HG03135 (cell line): Measurements from ENCODE around the gene HSP90B1.

ENCODE experiments used
- ATAC-seq: cut with Tn5 transposase; IDR thresholded peaks from one replicate; pipeline ENCODE4 v1.9.1; 2021; ENCODE audit warnings: mild to moderate bottlenecking, moderate library complexity; ENCODE audit not compliant: unreplicated experiment

Gene HSP90B1

DNA sequence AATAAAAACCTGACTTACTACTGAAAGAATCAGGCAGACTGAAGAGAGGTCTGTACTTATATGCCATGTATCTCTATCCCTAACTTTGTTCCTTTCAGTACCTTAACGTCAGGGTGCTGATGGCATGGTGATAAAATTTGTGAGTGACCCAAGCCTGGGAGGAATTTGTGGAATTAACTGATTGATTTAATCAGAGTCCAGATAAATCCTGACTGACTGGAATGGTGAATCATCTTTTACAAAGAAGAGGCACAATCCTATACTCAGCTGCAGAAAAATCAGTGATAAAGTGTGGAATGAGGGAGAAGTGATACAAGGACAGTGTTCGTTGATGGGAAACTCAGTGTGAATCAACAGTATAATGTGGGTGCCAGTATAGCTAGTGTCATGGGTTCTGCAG is 39.2 kb downstream of the HSP90B1 start:
- no peak for ATAC-seq

DNA sequence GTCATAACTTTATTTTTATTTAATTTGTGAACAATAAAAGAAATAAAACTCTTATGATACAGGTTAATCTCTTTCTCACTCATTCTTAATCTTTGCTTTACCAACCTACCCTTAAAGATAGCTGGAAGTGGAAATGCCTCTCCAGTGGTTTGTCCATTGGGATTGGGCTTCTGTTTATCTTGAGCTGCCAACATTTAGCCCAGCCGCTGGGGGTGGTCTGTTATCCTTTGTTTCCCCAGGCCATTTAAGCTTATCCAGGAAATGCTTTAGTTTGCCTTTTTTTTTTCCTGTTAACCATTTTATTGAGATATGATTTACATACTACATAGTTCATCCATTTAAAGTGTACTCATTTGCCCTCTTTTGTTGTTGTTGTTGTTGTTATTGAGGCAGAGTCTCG is 43.7 kb downstream of the HSP90B1 start:
- ATAC-seq: no peak

DNA sequence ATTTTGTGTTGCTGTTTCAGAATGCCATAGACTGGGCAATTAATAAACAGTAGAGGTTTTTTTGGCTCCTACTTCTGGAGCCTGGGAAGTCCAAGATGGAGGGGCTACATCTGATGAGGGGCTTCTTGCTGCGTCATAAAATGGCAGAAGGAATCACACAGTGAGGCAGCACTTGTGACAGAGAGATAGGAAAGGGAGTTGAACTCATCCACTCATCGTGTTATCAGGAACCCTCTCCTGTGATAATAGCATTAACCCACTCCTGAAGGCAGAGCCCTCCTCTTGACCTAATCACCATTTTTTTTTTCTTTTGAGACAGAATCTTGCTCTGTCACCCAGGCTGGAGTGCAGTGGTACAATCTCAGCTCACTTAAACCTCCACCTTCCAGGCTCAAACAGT is 45.2 kb downstream of the HSP90B1 start:
- no peak for ATAC-seq

DNA sequence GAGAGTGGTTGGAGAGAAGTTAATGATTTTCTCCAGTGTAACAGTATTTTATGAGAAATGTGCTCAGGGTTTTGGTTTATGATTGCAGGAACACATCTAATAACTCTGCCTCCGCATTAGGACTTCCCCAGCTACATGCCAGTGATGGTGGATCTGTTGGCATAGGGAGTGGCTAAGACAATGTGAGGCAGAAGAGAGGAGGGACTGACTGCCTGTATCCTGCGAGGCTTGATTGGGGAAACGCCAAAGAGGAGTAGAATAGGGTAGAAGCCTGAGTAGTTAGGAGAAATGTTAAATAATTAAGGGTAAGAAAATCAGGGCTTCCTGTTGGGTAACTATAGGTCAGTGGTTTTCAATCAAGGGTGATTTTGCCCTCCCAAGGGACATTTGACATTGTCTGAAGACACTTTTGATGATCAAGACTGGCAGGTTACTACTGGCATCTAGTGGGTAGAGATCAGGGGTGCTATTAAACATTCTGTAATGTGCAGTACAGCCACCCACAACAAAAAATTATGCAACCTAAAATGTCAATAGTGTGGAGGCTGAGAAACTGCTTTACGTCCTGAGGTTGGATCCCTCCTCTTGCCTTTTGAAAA is 48.3 kb downstream of the HSP90B1 start:
- no peak for ATAC-seq

DNA sequence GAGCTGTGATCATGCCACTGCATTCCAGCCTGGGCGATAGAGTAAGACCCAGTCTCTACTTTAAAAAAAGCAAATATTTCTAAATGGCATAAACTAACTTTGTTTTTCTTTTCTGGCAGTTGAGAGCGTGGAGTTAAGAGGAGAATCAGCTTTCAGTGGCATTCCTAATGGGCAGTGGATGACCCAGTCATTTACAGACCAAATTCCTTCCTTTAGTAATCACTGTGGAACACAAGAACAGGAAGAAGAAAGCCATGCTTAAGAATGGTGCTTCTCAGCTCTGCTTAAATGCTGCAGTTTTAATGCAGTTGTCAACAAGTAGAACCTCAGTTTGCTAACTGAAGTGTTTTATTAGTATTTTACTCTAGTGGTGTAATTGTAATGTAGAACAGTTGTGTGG is 56.6 kb downstream of the HSP90B1 start:
- ATAC-seq: no peak

DNA sequence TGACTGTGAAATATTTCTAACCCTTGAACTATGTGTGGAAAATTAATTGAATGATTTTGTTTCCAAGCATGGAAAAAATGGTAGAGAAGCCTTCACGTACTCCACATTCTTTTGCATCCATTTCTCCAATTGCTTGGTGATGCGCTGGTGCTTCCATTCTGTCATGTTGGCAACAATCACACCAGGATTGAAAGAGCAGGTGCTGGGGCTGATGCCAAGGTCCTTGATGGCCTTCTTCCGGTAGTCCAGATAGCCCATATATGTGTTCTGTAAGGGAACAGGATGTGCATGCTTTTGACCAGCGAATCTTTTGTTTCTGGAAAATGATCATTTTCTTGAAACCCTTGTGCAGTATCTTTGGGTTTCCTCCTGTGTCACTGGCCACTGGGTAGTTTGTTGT is 64.0 kb downstream of the HSP90B1 start:
- ATAC-seq: no peak

DNA sequence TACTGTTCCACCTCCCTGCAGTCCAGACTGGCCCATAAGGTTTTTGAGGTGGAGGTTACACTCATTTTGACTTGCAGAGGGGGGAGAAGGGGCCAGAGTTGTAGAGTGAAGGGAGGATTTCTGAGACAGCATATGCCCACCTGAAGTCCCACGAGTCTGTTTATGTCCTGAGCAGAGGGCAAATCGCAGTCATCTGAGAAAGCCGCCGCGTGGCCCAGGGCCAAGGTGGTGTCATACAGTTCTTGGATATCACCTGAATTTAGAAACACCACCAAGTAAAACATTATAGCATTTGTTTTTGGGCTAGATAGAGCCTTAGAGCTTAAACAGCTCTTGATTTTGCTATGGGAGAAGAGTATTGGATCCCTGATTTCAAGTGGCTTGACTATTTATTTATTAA is 66.4 kb downstream of the HSP90B1 start:
- no peak for ATAC-seq

DNA sequence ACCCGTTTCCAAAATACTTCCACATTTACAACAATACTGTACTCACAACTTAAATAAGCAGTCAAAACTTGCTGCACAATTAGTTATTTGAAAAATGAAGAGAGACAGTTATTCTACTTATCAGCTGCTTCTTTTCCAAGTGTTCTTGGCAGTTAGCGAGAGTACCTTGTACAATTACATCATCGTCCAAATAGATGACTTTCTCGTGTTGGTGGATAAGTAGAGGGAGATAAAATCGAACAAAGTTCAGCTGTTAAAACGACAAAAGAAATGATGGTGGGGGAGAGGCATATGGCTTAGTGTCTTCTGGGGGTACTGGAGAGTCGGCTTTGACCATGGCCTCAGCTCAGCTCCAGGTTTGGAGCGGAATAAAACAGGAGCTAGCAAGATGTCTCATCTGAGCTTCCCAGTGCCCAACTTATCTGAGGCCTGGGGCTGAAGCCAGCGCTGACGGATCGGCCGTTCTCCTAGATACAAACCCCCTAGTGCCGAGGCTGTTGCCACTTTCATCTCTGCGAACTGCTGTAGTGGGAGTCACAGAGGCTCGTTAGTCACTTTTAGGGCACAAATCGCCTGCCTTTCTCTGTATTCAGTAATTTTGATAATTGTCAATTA is 67.2 kb downstream of the HSP90B1 start:
- ATAC-seq: no peak
